Measurements from ENCODE around the gene ARHGAP23. TPM values are rescaled to one million over a fixed set of nuclear protein-coding genes. Genes with fewer than 3 reads are reported as not detected.

The ARHGAP23 gene
- total and polyA plus RNA-seq, 2 donors (not counting 1 experiment from before 2014, with no cell fraction given) = 28.1 to 41.1 TPM

DNA sequence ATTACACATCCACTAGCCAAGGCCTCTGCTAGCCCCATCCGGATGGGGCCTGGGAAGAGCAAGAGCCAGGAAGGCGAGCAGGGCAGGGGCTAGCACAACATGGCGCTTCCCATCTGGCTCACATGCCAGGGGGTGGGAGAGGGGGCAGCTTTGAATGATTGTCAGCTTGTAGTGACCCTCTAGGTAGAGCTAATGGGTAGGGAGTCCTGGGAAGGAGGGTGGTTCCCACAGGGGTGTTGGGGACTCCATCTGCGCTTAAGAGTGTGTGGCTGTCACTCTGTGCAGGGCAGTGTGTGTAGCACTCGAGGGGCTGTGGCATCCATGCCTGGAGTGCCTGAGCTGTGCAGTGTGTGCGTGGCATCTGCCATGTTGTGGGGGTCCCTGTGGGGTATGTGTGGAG lies 24.5 kb downstream of the ARHGAP23 start:
- H3K27me3 ChIP-seq (ENCODE audit: control insufficient read depth, insufficient read depth, low read length) = no peaks in the 10 kb centered on the region
- peak overlapping the region; percentile 98 for H3K27ac ChIP-seq (ENCODE audit: insufficient read depth, low read length)
- no peak for DNase-seq (ENCODE audit: low read depth in 2 of 2)
- H3K9me3 ChIP-seq (ENCODE audit: control insufficient read depth, insufficient read depth, low read depth, low read length) = no peaks in the 10 kb centered on the region
- TF ChIP-seq CTCF (conservative IDR thresholded peaks at IDR 0.05 in 1 of 2, IDR thresholded peaks at IDR 0.05 in 1 of 2; ENCODE audit: low read depth in 1 of 2, low read length in 2 of 2) (no peak), EZH2 (IDR thresholded peaks at IDR 0.05; ENCODE audit: low read length, missing control alignments) (no peak)
- no peak overlapping the region for H2AFZ ChIP-seq (ENCODE audit: low read length)
- peaks cover 4% of the 10 kb centered on the region for H3K36me3 ChIP-seq (ENCODE audit: control insufficient read depth, insufficient read depth, low read length)
- no peaks in the 10 kb centered on the region for H4K20me1 ChIP-seq (ENCODE audit: control insufficient read depth, extremely low read depth, insufficient read depth, low read length)
- no peak overlapping the region for H3K9ac ChIP-seq (ENCODE audit: insufficient read depth, low read length)
- H3K79me2 ChIP-seq (ENCODE audit: control insufficient read depth, insufficient read depth, low read length) = peaks cover 80% of the 10 kb centered on the region
- H3K4me1 ChIP-seq (ENCODE audit: control insufficient read depth, extremely low read depth, insufficient read depth, low read length) = peaks cover 46% of the 10 kb centered on the region
- peak overlapping the region in 1 of 4 experiments; percentile 10 for H3K4me3 ChIP-seq (replicated peaks in 1 of 4; ENCODE audit: control extremely low read depth in 1 of 4, insufficient read depth in 1 of 4, low read depth in 3 of 4, low read length in 4 of 4)
- no peak overlapping the region for H3K4me2 ChIP-seq (ENCODE audit: extremely low read depth, insufficient read depth, low read length)

DNA sequence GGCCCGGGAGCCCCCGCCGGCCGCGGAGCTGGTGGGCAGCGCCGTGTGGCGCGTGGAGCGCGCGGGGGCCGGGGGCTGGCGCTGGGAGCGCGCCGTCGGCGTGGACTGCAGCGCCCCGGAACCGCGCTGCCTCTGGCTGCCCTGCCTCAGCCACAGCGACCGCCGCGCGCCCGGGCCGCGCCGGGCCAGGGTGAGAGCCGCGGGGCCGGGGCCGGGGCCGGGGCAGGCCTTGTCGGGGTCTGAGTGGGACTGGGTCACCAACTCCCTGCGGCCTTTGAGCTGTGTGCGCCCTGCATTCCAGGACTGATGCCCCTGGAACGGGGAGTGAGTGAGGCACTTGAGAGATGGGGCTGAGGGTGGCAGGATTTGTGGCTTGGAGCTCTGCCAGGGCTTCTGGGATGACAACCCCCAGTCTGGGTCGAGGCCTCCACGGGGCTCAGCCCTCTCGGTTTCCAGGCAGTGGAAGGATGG lies 25.7 kb downstream of the ARHGAP23 start:
- H3K79me2 ChIP-seq (ENCODE audit: control insufficient read depth, insufficient read depth, low read length) = peaks cover 81% of the 10 kb centered on the region
- no peak for TF ChIP-seq EZH2 (IDR thresholded peaks at IDR 0.05; ENCODE audit: low read length, missing control alignments)
- TF ChIP-seq CTCF (conservative IDR thresholded peaks at IDR 0.05 in 1 of 2, IDR thresholded peaks at IDR 0.05 in 1 of 2; ENCODE audit: low read depth in 1 of 2, low read length in 2 of 2) = no peak
- peaks cover 12% of the 10 kb centered on the region for H3K36me3 ChIP-seq (ENCODE audit: control insufficient read depth, insufficient read depth, low read length)

DNA sequence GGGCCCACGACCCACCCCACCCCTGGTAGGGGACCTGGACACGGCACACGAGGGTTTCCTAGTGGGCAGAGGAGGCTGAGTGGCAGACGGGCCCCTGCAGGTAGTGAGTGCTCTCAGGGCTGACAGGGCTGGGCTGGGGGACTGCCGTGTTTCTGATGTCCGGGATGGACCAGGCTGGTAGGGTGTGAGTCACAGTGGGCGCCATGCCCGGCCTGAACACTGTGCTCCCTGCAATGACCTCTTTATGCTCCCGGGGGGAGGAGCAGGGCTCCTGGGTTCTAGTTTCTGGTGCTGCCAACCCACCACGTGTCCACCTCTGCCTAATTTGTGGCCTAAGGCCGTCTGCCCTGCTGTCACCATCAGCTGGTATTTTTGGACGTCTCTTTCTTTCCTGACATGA lies 26.3 kb downstream of the ARHGAP23 start:
- Histone ChIP-seq H3K27me3 (ENCODE audit: control insufficient read depth, insufficient read depth, low read length) (no peaks in the 10 kb centered on the region), H2AFZ (ENCODE audit: low read length) (no peak overlapping the region), H3K9me3 (ENCODE audit: control insufficient read depth, insufficient read depth, low read depth, low read length) (no peaks in the 10 kb centered on the region), H3K27ac (ENCODE audit: insufficient read depth, low read length) (peak overlapping the region; percentile 83), H4K20me1 (ENCODE audit: control insufficient read depth, extremely low read depth, insufficient read depth, low read length) (no peaks in the 10 kb centered on the region), H3K4me1 (ENCODE audit: control insufficient read depth, extremely low read depth, insufficient read depth, low read length) (peaks cover 39% of the 10 kb centered on the region), H3K4me2 (ENCODE audit: extremely low read depth, insufficient read depth, low read length) (peak overlapping the region; percentile 92), H3K79me2 (ENCODE audit: control insufficient read depth, insufficient read depth, low read length) (peaks cover 81% of the 10 kb centered on the region), H3K4me3 (replicated peaks in 1 of 4; ENCODE audit: control extremely low read depth in 1 of 4, insufficient read depth in 1 of 4, low read depth in 3 of 4, low read length in 4 of 4) (peak overlapping the region; percentile 62 to 84 (median 66)), H3K9ac (ENCODE audit: insufficient read depth, low read length) (peak overlapping the region; percentile 80), H3K36me3 (ENCODE audit: control insufficient read depth, insufficient read depth, low read length) (peaks cover 15% of the 10 kb centered on the region)
- no peak for TF ChIP-seq EZH2 (IDR thresholded peaks at IDR 0.05; ENCODE audit: low read length, missing control alignments)
- no peak for TF ChIP-seq CTCF (conservative IDR thresholded peaks at IDR 0.05 in 1 of 2, IDR thresholded peaks at IDR 0.05 in 1 of 2; ENCODE audit: low read depth in 1 of 2, low read length in 2 of 2)
- DNase-seq (ENCODE audit: low read depth in 2 of 2) = peak; percentile 78 to 81

More for the DNA sequence above, 25.7 kb downstream of the ARHGAP23 start:
- Histone ChIP-seq H3K4me2 (ENCODE audit: extremely low read depth, insufficient read depth, low read length) (peak overlapping the region; percentile 92), H3K27me3 (ENCODE audit: control insufficient read depth, insufficient read depth, low read length) (no peaks in the 10 kb centered on the region), H4K20me1 (ENCODE audit: control insufficient read depth, extremely low read depth, insufficient read depth, low read length) (no peaks in the 10 kb centered on the region), H3K27ac (ENCODE audit: insufficient read depth, low read length) (peak overlapping the region; percentile 83), H3K4me1 (ENCODE audit: control insufficient read depth, extremely low read depth, insufficient read depth, low read length) (peaks cover 44% of the 10 kb centered on the region), H3K9ac (ENCODE audit: insufficient read depth, low read length) (peak overlapping the region; percentile 80), H3K4me3 (replicated peaks in 1 of 4; ENCODE audit: control extremely low read depth in 1 of 4, insufficient read depth in 1 of 4, low read depth in 3 of 4, low read length in 4 of 4) (peak overlapping the region; percentile 62 to 84 (median 66)), H3K9me3 (ENCODE audit: control insufficient read depth, insufficient read depth, low read depth, low read length) (no peaks in the 10 kb centered on the region), H2AFZ (ENCODE audit: low read length) (no peak overlapping the region)
- peak; percentile 50 to 78 for DNase-seq (ENCODE audit: low read depth in 2 of 2)
